ENCODE data around the gene IL2RA. TPM values are rescaled to one million over a fixed set of nuclear protein-coding genes. Genes with fewer than 3 reads are reported as not detected.

The IL2RA gene
- total and polyA plus RNA-seq, 9 of the 15 experiments (the other 6 are each of a cell fraction or from before 2014, with no cell fraction given), result 0.95 TPM; not detected in 8

- TF ChIP-seq, protein P1, sequence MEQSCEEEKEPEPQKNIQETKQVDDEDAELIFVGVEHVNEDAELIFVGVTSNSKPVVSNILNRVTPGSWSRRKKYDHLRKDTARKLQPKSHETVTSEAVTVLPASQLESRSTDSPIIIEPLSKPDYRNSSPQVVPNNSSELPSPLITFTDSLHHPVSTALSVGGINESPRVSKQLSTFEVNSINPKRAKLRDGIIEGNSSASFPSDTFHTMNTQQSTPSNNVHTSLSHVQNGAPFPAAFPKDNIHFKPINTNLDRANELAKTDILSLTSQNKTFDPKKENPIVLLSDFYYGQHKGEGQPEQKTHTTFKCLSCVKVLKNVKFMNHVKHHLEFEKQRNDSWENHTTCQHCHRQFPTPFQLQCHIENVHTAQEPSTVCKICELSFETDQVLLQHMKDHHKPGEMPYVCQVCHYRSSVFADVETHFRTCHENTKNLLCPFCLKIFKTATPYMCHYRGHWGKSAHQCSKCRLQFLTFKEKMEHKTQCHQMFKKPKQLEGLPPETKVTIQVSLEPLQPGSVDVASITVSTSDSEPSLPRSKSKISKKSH (CRISPR knock-in tag; IDR thresholded peaks at IDR 0.05), result no peak
- no peak for TF ChIP-seq DIDO1 (tag; IDR thresholded peaks at IDR 0.05; ENCODE audit: low read depth)
- peak; percentile 81 for TF ChIP-seq ATF3 (IDR thresholded peaks at IDR 0.05)
- no peak for TF ChIP-seq ATF3 (CRISPR knock-in tag; conservative IDR thresholded peaks at IDR 0.05)
- TF ChIP-seq PYGO2 (tag; IDR thresholded peaks at IDR 0.05), result no peak
- TF ChIP-seq HES1 (IDR thresholded peaks at IDR 0.05; ENCODE audit: low read depth), result no peak
- TF ChIP-seq DDX20 (tag; IDR thresholded peaks at IDR 0.05; ENCODE audit: low read depth), result no peak
- no peak for TF ChIP-seq ARNT (IDR thresholded peaks at IDR 0.05)
- TF ChIP-seq TAF1 (IDR thresholded peaks at IDR 0.05; ENCODE audit: control insufficient read depth, extremely low read depth, insufficient read depth, low read length, severe bottlenecking), result peak; percentile 30
- TF ChIP-seq IFI16 (CRISPR knock-in tag; IDR thresholded peaks at IDR 0.05), result no peak
- TF ChIP-seq ZNF232 (CRISPR knock-in tag; IDR thresholded peaks at IDR 0.05), result no peak
- TF ChIP-seq, protein P2, sequence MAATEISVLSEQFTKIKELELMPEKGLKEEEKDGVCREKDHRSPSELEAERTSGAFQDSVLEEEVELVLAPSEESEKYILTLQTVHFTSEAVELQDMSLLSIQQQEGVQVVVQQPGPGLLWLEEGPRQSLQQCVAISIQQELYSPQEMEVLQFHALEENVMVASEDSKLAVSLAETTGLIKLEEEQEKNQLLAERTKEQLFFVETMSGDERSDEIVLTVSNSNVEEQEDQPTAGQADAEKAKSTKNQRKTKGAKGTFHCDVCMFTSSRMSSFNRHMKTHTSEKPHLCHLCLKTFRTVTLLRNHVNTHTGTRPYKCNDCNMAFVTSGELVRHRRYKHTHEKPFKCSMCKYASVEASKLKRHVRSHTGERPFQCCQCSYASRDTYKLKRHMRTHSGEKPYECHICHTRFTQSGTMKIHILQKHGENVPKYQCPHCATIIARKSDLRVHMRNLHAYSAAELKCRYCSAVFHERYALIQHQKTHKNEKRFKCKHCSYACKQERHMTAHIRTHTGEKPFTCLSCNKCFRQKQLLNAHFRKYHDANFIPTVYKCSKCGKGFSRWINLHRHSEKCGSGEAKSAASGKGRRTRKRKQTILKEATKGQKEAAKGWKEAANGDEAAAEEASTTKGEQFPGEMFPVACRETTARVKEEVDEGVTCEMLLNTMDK (IDR thresholded peaks at IDR 0.05; ENCODE audit: borderline replicate concordance, insufficient read depth, low read depth, low read length, poor library complexity, severe bottlenecking), result no peak
- no peak for TF ChIP-seq TAF15 (IDR thresholded peaks at IDR 0.05; ENCODE audit: low read depth, low read length)
- TF ChIP-seq ZNF146 (CRISPR knock-in tag; IDR thresholded peaks at IDR 0.05; ENCODE audit: unreplicated experiment), result no peak
- TF ChIP-seq, protein P3, sequence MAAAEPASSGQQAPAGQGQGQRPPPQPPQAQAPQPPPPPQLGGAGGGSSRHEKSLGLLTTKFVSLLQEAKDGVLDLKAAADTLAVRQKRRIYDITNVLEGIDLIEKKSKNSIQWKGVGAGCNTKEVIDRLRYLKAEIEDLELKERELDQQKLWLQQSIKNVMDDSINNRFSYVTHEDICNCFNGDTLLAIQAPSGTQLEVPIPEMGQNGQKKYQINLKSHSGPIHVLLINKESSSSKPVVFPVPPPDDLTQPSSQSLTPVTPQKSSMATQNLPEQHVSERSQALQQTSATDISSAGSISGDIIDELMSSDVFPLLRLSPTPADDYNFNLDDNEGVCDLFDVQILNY (CRISPR knock-in tag; IDR thresholded peaks at IDR 0.05), result peak; percentile 21; the same call in 1 of the 2 replicates
- TF ChIP-seq, protein P4, sequence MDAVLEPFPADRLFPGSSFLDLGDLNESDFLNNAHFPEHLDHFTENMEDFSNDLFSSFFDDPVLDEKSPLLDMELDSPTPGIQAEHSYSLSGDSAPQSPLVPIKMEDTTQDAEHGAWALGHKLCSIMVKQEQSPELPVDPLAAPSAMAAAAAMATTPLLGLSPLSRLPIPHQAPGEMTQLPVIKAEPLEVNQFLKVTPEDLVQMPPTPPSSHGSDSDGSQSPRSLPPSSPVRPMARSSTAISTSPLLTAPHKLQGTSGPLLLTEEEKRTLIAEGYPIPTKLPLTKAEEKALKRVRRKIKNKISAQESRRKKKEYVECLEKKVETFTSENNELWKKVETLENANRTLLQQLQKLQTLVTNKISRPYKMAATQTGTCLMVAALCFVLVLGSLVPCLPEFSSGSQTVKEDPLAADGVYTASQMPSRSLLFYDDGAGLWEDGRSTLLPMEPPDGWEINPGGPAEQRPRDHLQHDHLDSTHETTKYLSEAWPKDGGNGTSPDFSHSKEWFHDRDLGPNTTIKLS (IDR thresholded peaks at IDR 0.05; ENCODE audit: borderline replicate concordance, low read depth), result no peak
- no peak for TF ChIP-seq NFXL1 (CRISPR knock-in tag; IDR thresholded peaks at IDR 0.05)
- TF ChIP-seq SNIP1 (IDR thresholded peaks at IDR 0.05; ENCODE audit: low read depth), result no peak
- no peak for TF ChIP-seq MYBL2 (IDR thresholded peaks at IDR 0.05; ENCODE audit: low read depth)
- TF ChIP-seq MYBL2 (CRISPR knock-in tag; IDR thresholded peaks at IDR 0.05; ENCODE audit: borderline replicate concordance), result no peak
Observed at GRCh38 chr10:5977471-5978229, 84.5 kb downstream of the IL2RA start, which contains the start of gene IL15RA (continued).
